ENCODE measurements around the gene FGF19.
A peak's percentile ranks its signal among the peaks of the same experiment; 100 is the strongest.
"Not testable (repeated sequence)": the region's sequence is repeated elsewhere in the genome, so short reads cannot be mapped to it uniquely, and the experiment has no call there.

FGF19 gene

GRCh38 chr11:69695995-69696394, 7.8 kb downstream of the FGF19 start:
- H3K4me1 Mint-ChIP-seq; DNase-seq (ENCODE audit: low spot score in 2 of 2); H3K27ac Mint-ChIP-seq; H3K36me3 Mint-ChIP-seq; H3K4me3 Mint-ChIP-seq; ATAC-seq (ENCODE audit: low read depth); H3K9me3 Mint-ChIP-seq: not testable (repeated sequence)
- H3K27me3 Mint-ChIP-seq: peaks cover 14% of the 10 kb centered on the region

GRCh38 chr11:69695581-69695980, 8.2 kb downstream of the FGF19 start:
- ATAC-seq (ENCODE audit: low read depth) (no peak), DNase-seq (ENCODE audit: low spot score in 2 of 2) (no peak)
- H3K4me3 Mint-ChIP-seq: no peak overlapping the region
- H3K27me3 Mint-ChIP-seq: peaks cover 17% of the 10 kb centered on the region
- peaks cover 5% of the 10 kb centered on the region for H3K9me3 Mint-ChIP-seq
- peaks cover 6% of the 10 kb centered on the region for H3K4me1 Mint-ChIP-seq
- no peak overlapping the region for H3K27ac Mint-ChIP-seq
- H3K36me3 Mint-ChIP-seq: peaks cover 3% of the 10 kb centered on the region

GRCh38 chr11:69694781-69695180, 9.0 kb downstream of the FGF19 start:
- peaks cover 7% of the 10 kb centered on the region for H3K9me3 Mint-ChIP-seq
- H3K27me3 Mint-ChIP-seq: peaks cover 20% of the 10 kb centered on the region
- no peak overlapping the region for H3K4me3 Mint-ChIP-seq
- peaks cover 6% of the 10 kb centered on the region for H3K36me3 Mint-ChIP-seq
- ATAC-seq (ENCODE audit: low read depth): no peak
- DNase-seq (ENCODE audit: low spot score in 2 of 2): no peak
- no peak overlapping the region for H3K27ac Mint-ChIP-seq
- H3K4me1 Mint-ChIP-seq: peaks cover 6% of the 10 kb centered on the region

- peaks cover 6% of the 10 kb centered on the region for H3K36me3 Mint-ChIP-seq
- ATAC-seq (ENCODE audit: low read depth): no peak
- DNase-seq (ENCODE audit: low spot score in 2 of 2): no peak
- peaks cover 7% of the 10 kb centered on the region for H3K9me3 Mint-ChIP-seq
- no peak overlapping the region for H3K4me3 Mint-ChIP-seq
- H3K27me3 Mint-ChIP-seq: peaks cover 29% of the 10 kb centered on the region
- H3K27ac Mint-ChIP-seq: no peak overlapping the region
- H3K4me1 Mint-ChIP-seq: no peaks in the 10 kb centered on the region
Measured at GRCh38 chr11:69692422-69692821, 11.4 kb downstream of the FGF19 start.

- peaks cover 30% of the 10 kb centered on the region for H3K27me3 Mint-ChIP-seq
- DNase-seq (ENCODE audit: low spot score in 2 of 2): no peak
- H3K4me3 Mint-ChIP-seq: no peak overlapping the region
- H3K9me3 Mint-ChIP-seq: peaks cover 7% of the 10 kb centered on the region
- H3K27ac Mint-ChIP-seq: no peak overlapping the region
- peaks cover 6% of the 10 kb centered on the region for H3K36me3 Mint-ChIP-seq
- ATAC-seq (ENCODE audit: low read depth): no peak
- H3K4me1 Mint-ChIP-seq: no peaks in the 10 kb centered on the region
Measured at GRCh38 chr11:69691463-69691862, 12.4 kb downstream of the FGF19 start.

GRCh38 chr11:69689484-69690319, 14.1 kb downstream of the FGF19 start:
- no peak for DNase-seq (ENCODE audit: low spot score in 2 of 2)
- no peak for ATAC-seq (ENCODE audit: low read depth)
- Mint-ChIP-seq H3K9me3 (peaks cover 7% of the 10 kb centered on the region), H3K27ac (no peak overlapping the region), H3K36me3 (peaks cover 6% of the 10 kb centered on the region), H3K4me3 (no peak overlapping the region), H3K27me3 (peaks cover 27% of the 10 kb centered on the region), H3K4me1 (peaks cover 3% of the 10 kb centered on the region)

GRCh38 chr11:69687969-69688771, 15.7 kb downstream of the FGF19 start:
- H3K27me3 Mint-ChIP-seq: peaks cover 25% of the 10 kb centered on the region
- not testable (repeated sequence) for DNase-seq (ENCODE audit: low spot score in 2 of 2); H3K4me3 Mint-ChIP-seq; H3K27ac Mint-ChIP-seq; H3K4me1 Mint-ChIP-seq; ATAC-seq (ENCODE audit: low read depth); H3K9me3 Mint-ChIP-seq; H3K36me3 Mint-ChIP-seq

- Mint-ChIP-seq H3K27ac (no peak overlapping the region), H3K4me3 (no peak overlapping the region), H3K9me3 (peaks cover 3% of the 10 kb centered on the region), H3K27me3 (peaks cover 20% of the 10 kb centered on the region), H3K4me1 (peaks cover 3% of the 10 kb centered on the region), H3K36me3 (peaks cover 4% of the 10 kb centered on the region)
- no peak for ATAC-seq (ENCODE audit: low read depth)
- DNase-seq (ENCODE audit: low spot score in 2 of 2): no peak
Measured at GRCh38 chr11:69686856-69687255, 17.0 kb downstream of the FGF19 start.

- DNase-seq (ENCODE audit: low spot score in 2 of 2) (no peak), ATAC-seq (ENCODE audit: low read depth) (no peak)
- Mint-ChIP-seq H3K27me3 (peaks cover 20% of the 10 kb centered on the region), H3K9me3 (peaks cover 3% of the 10 kb centered on the region), H3K4me1 (peaks cover 3% of the 10 kb centered on the region), H3K27ac (no peak overlapping the region), H3K4me3 (no peak overlapping the region), H3K36me3 (peaks cover 4% of the 10 kb centered on the region)
Measured at GRCh38 chr11:69686452-69686851, 17.4 kb downstream of the FGF19 start.

GRCh38 chr11:69685348-69685747, 18.5 kb downstream of the FGF19 start:
- Mint-ChIP-seq H3K27me3 (peaks cover 15% of the 10 kb centered on the region), H3K4me1 (peaks cover 3% of the 10 kb centered on the region), H3K9me3 (peaks cover under 1% of the 10 kb centered on the region), H3K36me3 (peaks cover under 1% of the 10 kb centered on the region), H3K27ac (no peak overlapping the region), H3K4me3 (peak overlapping the region; percentile 64)
- DNase-seq (ENCODE audit: low spot score in 2 of 2): no peak
- ATAC-seq (ENCODE audit: low read depth): no peak

GRCh38 chr11:69684651-69685050, 19.2 kb downstream of the FGF19 start:
- no peaks in the 10 kb centered on the region for H3K9me3 Mint-ChIP-seq
- H3K4me3 Mint-ChIP-seq: no peak overlapping the region
- DNase-seq (ENCODE audit: low spot score in 2 of 2): no peak
- H3K27ac Mint-ChIP-seq: no peak overlapping the region
- no peaks in the 10 kb centered on the region for H3K36me3 Mint-ChIP-seq
- ATAC-seq (ENCODE audit: low read depth): no peak
- peaks cover 3% of the 10 kb centered on the region for H3K4me1 Mint-ChIP-seq
- H3K27me3 Mint-ChIP-seq: peaks cover 12% of the 10 kb centered on the region

GRCh38 chr11:69683764-69684333, 20.0 kb downstream of the FGF19 start:
- Mint-ChIP-seq H3K36me3 (no peaks in the 10 kb centered on the region), H3K27ac (no peak overlapping the region), H3K27me3 (peaks cover 10% of the 10 kb centered on the region), H3K9me3 (no peaks in the 10 kb centered on the region), H3K4me1 (peaks cover 3% of the 10 kb centered on the region), H3K4me3 (no peak overlapping the region)
- ATAC-seq (ENCODE audit: low read depth) (no peak), DNase-seq (ENCODE audit: low spot score in 2 of 2) (no peak)

- Mint-ChIP-seq H3K27me3 (peaks cover 4% of the 10 kb centered on the region), H3K4me1 (peaks cover 3% of the 10 kb centered on the region), H3K36me3 (no peaks in the 10 kb centered on the region), H3K4me3 (no peak overlapping the region), H3K9me3 (no peaks in the 10 kb centered on the region), H3K27ac (no peak overlapping the region)
- ATAC-seq (ENCODE audit: low read depth) (no peak), DNase-seq (ENCODE audit: low spot score in 2 of 2) (no peak)
Measured at GRCh38 chr11:69682681-69683326, 21.0 kb downstream of the FGF19 start.

- Mint-ChIP-seq H3K4me1 (peaks cover 3% of the 10 kb centered on the region), H3K9me3 (no peaks in the 10 kb centered on the region), H3K4me3 (no peak overlapping the region), H3K36me3 (no peaks in the 10 kb centered on the region), H3K27me3 (peaks cover 4% of the 10 kb centered on the region), H3K27ac (no peak overlapping the region)
- DNase-seq (ENCODE audit: low spot score in 2 of 2): no peak
- no peak for ATAC-seq (ENCODE audit: low read depth)
Measured at GRCh38 chr11:69682221-69682620, 21.6 kb downstream of the FGF19 start.

Measured in memory B cell (primary cell).